GM18502 (cell line): ENCODE data around the gene KRTAP5-5.
"Not testable (repeated sequence)": the region's sequence is repeated elsewhere in the genome, so short reads cannot be mapped to it uniquely, and the experiment has no call there.

Experiments used
- ATAC-seq: cut with Tn5 transposase; IDR thresholded peaks from one replicate; pipeline ENCODE4 v1.9.1; 2021; ENCODE audit warnings: mild to moderate bottlenecking; ENCODE audit not compliant: unreplicated experiment, poor library complexity

The KRTAP5-5 gene

DNA sequence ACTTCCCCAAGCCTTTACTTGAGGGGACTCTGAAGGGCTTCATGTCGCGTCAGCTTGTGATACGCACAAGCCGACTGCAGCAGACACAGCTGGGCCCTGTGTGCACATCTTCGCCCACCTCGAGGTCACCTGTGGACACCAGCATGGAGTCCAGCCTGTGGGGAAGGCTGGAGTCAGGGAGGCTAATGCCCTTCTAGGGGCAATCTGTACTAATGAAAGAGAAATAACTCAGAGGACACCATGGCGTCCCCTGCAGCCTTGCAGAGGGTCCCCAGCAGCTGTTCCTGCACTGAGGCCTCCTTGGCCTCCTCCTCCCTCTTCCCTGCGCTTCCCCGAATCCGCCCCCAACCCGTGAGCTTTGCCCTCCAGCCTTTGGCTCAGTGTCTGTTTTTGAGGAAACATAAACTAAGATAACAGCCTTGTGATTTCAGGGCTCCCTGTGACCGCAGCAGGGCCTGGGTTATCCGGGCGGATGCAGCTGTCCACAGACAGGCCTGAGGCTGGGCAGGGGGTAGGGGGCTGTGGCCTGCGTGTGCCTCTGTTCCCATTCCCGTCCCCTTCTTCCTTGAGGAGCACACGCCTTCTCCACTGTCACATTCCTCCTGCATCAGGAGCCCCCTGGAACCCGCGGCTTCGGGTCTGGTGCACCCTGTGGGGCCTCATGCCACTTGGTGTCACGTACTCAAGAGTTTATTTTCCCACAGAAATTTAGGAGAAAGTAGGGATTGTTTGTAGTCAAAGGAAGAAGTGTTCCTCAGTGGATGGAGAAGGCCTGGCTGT is 25.0 kb downstream of the KRTAP5-5 start:
- ATAC-seq: no peak

DNA sequence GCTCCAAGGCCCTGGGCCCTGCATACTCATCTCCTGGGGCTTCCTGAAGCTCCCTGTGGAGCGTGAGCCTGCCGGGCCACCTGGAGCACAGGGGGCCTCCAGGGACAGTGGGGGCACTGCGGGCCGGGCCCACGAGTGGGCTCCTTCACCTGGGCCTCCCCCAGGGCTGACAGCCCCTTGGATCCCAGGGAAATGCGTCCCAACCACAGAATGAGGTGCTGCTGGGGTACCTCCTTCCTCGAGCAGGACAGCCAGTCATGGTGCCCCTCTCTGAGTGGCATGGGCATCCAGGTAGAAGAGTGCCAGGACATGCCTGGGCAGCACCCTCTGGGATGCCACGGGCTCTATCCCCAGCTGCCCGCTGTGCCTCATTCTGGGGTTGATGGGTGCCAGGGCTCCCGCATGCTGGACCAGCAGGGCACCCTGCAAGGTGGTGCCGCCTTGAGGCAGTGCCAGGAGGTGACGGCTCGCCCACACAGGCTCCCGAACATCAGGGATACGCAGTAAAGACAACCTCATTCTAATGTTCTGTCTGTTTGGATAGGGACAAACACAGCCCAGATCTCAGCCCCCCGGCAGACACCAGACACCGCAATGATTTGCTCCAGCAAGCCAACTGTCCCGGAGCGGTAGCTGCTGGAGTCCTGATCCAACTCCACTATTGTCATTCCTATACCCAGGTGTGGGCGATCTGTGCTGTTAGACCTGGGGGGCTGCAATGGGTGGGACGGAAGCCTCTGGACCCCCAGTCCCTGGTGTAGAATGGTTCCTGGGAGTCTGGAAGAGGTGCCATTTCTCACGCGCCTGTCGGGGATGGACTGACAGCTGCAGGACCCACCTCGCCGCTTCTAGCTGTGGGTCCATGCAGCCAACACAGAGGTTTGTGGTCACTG is 25.8 kb downstream of the KRTAP5-5 start:
- ATAC-seq: no peak

DNA sequence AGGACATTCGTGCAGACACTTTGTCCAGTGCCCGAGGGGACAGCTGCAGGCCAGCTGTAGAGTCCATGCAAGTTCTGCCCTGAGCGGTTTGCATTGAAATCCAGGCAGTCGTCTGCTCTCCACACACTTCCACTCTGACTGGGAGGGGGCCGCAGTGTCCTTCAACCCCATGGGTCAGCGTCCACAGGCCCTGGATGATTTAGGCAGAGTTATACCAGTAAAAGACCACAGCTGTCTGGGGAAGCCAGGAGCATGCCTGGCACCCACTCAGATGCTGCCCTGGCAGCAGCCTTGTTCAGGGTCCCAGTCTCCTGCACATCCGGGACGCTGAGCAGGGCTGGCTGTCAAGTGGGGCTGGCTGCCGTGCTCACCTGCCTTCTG is 26.5 kb downstream of the KRTAP5-5 start:
- no peak for ATAC-seq

- no peak for ATAC-seq
These were observed 27.1 kb downstream of the KRTAP5-5 start for GRCh38 chr11:1656670-1657069.

DNA sequence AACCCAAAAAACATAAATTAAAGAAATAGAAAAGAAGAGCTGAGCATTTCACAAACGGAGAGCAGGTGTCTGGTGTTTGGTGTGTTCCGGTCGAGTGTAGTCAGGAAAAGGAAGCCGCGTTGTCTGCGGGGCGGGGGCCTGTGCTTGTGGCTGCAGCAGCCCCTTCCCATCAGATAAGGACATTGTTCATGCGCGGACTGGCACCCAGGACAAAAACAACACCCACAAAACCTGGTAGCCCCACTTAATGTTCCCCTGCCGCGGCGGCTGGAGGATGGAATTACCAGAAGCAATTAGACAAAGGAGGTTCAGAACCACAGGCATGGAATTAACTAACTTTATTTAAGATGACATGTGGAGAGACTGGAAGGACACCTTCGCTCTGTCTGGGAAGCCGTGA is 29.9 kb downstream of the KRTAP5-5 start:
- no peak for ATAC-seq

GRCh38 chr11:1660111-1660867 is 30.7 kb downstream of the KRTAP5-5 start:
- no peak for ATAC-seq

DNA sequence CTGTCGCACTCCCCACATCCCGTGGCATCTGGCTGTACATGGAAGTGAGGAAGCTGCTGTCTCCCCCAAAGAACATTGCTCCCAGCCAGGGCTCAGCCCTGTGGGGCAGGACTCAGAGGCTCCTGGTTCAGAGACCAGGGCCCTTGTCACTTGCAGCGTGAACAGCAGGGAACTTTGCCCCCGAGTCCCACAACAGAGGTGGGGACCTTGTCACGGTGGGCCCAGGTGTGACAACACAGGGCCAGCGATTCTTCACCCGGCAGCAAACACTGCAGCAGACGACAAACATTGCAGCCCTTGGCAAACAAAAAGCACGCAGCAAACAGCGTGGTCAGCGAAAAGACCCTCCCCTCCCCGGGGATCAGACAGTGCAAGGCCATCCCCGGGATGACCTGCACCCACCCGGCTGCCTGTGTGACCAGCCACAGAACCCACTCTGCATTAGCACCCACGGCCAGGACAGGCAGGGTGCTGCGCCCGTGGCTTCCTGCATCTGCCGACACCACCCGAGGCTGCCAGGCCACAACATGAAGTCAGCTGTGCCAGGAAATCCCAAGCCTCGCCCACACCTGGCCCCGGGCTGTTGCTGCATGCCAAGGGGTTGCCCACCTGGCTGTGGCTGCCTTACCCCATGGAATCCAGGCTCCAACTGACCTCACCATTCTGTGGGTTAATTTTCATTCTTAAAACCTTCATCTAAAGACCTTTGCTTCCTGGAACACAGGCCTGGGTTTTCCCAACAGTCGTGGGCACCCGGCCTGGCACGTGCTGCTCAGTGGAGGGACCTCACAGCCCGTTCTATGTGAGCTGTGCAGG is 32.1 kb downstream of the KRTAP5-5 start:
- ATAC-seq: not testable (repeated sequence)

DNA sequence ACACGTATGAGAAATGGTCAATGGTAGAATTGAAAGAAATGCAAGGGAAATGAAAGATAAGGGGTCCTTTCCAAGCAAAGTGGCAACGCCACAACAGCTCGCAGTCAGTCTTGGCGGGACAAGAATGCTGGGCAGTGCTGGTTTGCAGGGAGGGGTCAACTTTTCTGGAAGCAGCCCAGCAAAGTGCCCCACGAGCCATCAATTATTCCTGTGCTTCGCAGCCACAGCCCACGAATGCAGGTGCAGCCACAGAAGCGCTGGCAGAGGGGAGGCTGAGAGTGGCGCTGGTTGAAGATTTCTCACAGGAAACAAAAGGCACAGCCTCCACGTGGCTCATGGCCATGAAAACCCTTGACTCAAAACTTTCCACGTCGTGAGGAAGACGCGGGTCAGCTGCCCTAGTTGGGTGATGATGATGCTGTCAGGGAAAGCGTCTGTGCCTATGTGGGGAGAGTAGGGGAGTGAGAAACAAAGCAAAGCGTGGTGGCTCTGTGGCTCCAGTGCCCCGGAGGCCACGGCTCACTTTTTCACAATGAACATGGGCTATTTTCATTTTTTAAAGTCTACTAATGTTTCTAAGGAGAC is 33.2 kb downstream of the KRTAP5-5 start:
- not testable (repeated sequence) for ATAC-seq

GRCh38 chr11:1665313-1665712 is 35.7 kb downstream of the KRTAP5-5 start:
- no peak for ATAC-seq

GRCh38 chr11:1667121-1667850 is 37.7 kb downstream of the KRTAP5-5 start:
- no peak for ATAC-seq

DNA sequence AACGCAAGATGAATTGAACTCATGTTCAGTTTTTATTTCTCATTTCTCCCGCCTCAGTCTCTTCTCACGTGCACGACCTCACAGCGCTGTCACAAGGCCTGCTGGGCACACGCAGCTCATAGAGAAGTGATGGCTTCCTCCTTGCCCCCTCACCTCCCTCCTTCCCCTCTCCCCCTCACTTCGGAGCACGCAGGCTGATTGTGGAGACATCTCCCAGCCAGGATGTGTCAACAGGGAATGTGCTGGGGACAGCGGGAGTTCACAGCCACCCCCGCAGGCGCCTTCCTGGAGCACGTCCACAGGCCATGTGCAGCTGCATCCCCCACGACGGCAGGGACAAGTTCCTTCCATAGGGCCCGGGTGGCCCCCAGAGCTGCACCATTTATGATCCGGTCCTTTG is 38.3 kb downstream of the KRTAP5-5 start:
- ATAC-seq: no peak

GRCh38 chr11:1668911-1669473 is 39.4 kb downstream of the KRTAP5-5 start:
- no peak for ATAC-seq

DNA sequence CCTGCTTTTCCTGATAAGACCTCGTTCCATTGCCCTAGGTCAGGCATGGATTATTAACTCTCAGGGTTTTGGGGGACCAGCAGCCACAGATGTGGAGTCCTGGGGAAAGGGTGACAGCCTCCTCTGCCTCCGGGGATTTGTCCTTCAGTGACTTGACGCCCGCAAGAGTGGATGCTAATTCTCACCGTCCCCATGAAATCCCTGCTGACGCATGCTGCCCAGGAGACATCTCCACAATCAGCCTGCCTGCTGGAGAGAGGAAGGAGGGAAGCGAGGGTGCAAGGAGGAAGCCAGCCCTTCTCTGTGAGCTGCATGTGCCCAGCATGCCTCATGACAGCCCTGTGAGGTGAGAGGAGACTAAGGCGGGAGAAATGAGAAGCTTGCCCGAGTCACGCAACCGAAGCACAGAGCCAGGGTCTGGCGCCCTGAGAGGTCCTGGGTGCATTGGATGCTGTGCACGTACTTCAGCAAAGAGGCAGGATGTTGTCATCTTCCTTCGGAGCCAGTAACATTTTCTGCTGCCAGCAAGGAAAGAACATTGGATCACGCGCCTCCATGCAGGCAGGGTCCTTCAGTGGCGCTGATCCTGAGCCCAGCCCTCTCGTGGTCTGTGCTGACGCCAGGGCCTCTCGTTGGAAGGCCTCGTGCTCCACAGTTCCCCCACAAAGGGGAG is 40.1 kb downstream of the KRTAP5-5 start:
- ATAC-seq: no peak

DNA sequence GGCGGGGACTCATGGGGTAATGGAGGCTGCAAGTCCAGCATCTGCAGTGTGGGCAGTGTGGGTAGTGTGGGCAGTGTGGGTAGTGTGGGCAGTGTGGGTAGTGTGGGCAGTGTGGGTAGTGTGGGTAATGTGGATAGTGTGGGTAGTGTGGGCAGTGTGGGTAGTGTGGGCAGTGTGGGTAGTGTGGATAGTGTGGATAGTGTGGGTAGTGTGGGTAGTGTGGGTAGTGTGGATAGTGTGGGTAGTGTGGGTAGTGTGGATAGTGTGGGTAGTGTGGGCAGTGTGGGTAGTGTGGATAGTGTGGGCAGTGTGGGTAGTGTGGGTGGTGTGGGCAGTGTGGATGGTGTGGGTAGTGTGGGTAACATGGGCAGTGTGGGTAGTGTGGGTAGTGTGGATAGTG is 40.9 kb downstream of the KRTAP5-5 start:
- not testable (repeated sequence) for ATAC-seq

DNA sequence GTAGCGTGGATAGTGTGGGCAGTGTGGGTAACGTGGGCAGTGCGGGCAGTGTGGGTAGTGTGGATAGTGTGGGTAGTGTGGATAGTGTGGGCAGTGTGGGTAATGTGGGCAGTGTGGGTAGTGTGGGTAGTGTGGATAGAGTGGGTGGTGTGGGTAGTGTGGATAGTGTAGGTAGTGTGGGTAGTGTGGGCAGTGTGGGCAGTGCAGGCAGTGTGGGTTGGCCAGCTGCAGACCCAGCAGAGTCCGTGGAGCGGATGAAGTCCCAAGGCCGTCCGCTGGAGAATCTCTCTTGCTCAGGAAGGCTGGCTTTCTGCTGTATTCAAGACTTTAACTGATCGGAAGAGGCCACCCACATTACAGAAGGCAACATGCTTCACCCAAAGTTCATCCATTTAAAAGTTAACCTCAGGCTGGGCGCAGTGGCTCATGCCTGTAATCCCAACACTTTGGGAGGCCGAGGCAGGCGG is 41.4 kb downstream of the KRTAP5-5 start:
- no peak for ATAC-seq

GRCh38 chr11:1671658-1672057 is 42.1 kb downstream of the KRTAP5-5 start:
- no peak for ATAC-seq

- ATAC-seq: no peak
These were observed 43.2 kb downstream of the KRTAP5-5 start for GRCh38 chr11:1672613-1673350.
